Caco-2 (cell line): Measurements from ENCODE around the gene PSMA8. TPM values are rescaled to one million over a fixed set of nuclear protein-coding genes. Genes with fewer than 3 reads are reported as not detected.
"Not testable (repeated sequence)": the region's sequence is repeated elsewhere in the genome, so short reads cannot be mapped to it uniquely, and the experiment has no call there.

Source experiments
- BruUV-seq: library from RNA; stranded (reverse); fragments of 400-500 nt; replicated peaks from 2 replicates; lab custom pipeline; 2021; lab: Mats Ljungman, UMichigan
- CTCF ChIA-PET: fragments of 300-600 bp; sonication (Branson Sonifier 250); formaldehyde crosslinking; loops from one replicate; lab custom pipeline; 2022; ENCODE audit warnings: antibody characterized with exemption; lab: Charles Lee
- POLR2A ChIA-PET: fragments of 300-600 bp; sonication (Branson Sonifier 250); formaldehyde crosslinking; loops from one replicate; lab custom pipeline; 2022; ENCODE audit warnings: antibody characterized with exemption; lab: Charles Lee
- DNase-seq, 2 experiments: peaks; one replicate each; pipeline versions ENCODE4 v3.0.0 to v3.0.0-alpha.2; 2020 to 2022
- H3K27me3 ChIP-seq: replicated peaks from 2 replicates; pipeline ENCODE4 v1.6.0; 2011; ENCODE audit warnings: low read length; ENCODE audit not compliant: control insufficient read depth, insufficient read depth
- H3K36me3 ChIP-seq: 2 replicates; pipeline ENCODE4 v1.5.1; 2011; ENCODE audit warnings: low read length; ENCODE audit not compliant: control insufficient read depth, insufficient read depth
- H3K4me1 ChIP-seq: fragments of 250-450 bp; sonication (Bioruptor Pico); 2 replicates; pipeline ENCODE4 v1.5.1; 2020; ENCODE audit warnings: mild to moderate bottlenecking
- H3K4me3 ChIP-seq: 2 replicates; pipeline ENCODE4 v1.5.1; 2011; ENCODE audit warnings: low read depth, mild to moderate bottlenecking, control low read depth, low read length
- H3K9me3 ChIP-seq: fragments of 250-450 bp; sonication (Bioruptor Pico); 2 replicates; pipeline ENCODE4 v1.5.1; 2020; ENCODE audit warnings: mild to moderate bottlenecking, moderate library complexity
- H3K27ac Mint-ChIP-seq: one replicate; pipeline ENCODE4 v1.8.0; 2022; ENCODE audit warnings: mixed read lengths; ENCODE audit not compliant: unreplicated experiment
- H3K27me3 Mint-ChIP-seq: one replicate; pipeline ENCODE4 v1.8.0; 2022; ENCODE audit warnings: mixed read lengths; ENCODE audit not compliant: insufficient read depth, unreplicated experiment
- H3K36me3 Mint-ChIP-seq: one replicate; pipeline ENCODE4 v1.8.0; 2022; ENCODE audit warnings: mild to moderate bottlenecking, mixed read lengths; ENCODE audit not compliant: insufficient read depth, unreplicated experiment
- H3K4me1 Mint-ChIP-seq: one replicate; pipeline ENCODE4 v1.8.0; 2022; ENCODE audit warnings: low read depth, mixed read lengths; ENCODE audit not compliant: unreplicated experiment
- H3K4me3 Mint-ChIP-seq: one replicate; pipeline ENCODE4 v1.8.0; 2022; ENCODE audit warnings: mild to moderate bottlenecking, moderate library complexity, mixed read lengths; ENCODE audit not compliant: unreplicated experiment
- H3K9me3 Mint-ChIP-seq: one replicate; pipeline ENCODE4 v1.8.0; 2022; ENCODE audit warnings: mixed read lengths; ENCODE audit not compliant: unreplicated experiment
- CTCF ChIP-seq, 2 experiments: fragments of 200-600 bp in 1 of 2; IDR thresholded peaks; 1 replicate in 1 of 2; 2 replicates in 1 of 2; pipeline versions ENCODE4 v1.5.1 to v1.8.0; 2011 to 2022; ENCODE audit warnings: antibody characterized with exemption in 1 of 2, control low read depth in 1 of 2, inconsistent platforms in 1 of 2, low read depth in 1 of 2, low read length in 1 of 2, mild to moderate bottlenecking in 1 of 2, moderate library complexity in 1 of 2; ENCODE audit not compliant: insufficient read depth in 1 of 2, severe bottlenecking in 1 of 2, unreplicated experiment in 1 of 2
- intact Hi-C: fragments of 100-400 bp; cut with micrococcal nuclease; formaldehyde crosslinking; loops from one replicate; pipeline ENCODE4 v1.10.0; 2022; ENCODE audit not compliant: unreplicated experiment
- total RNA-seq: library from RNA; stranded (reverse); gene quantifications from 2 replicates; pipeline ENCODE4 v1.2.3, GENCODE V29; 2022

Gene PSMA8
- total RNA-seq, 1 experiment from 2014 or later = not detected

- POLR2A ChIA-PET = no interaction called here
- no TSS peak for BruUV-seq
- intact Hi-C loops = no loop called here
- Mint-ChIP-seq H3K4me3 (no peak overlapping the region), H3K9me3 (no peaks in the 10 kb centered on the region), H3K4me1 (no peaks in the 10 kb centered on the region), H3K27ac (no peak overlapping the region), H3K36me3 (no peaks in the 10 kb centered on the region), H3K27me3 (peaks cover 16% of the 10 kb centered on the region)
- DNase-seq = no peak
- no peaks in the 10 kb centered on the region for H3K4me1 ChIP-seq
- CTCF ChIA-PET = no interaction called here
- no peaks in the 10 kb centered on the region for H3K36me3 ChIP-seq
- H3K4me3 ChIP-seq = no peak overlapping the region
- no peaks in the 10 kb centered on the region for H3K27me3 ChIP-seq
- TF ChIP-seq CTCF (IDR thresholded peaks at IDR 0.05; ENCODE audit: insufficient read depth in 1 of 2, low read depth in 1 of 2, low read length in 1 of 2, severe bottlenecking in 1 of 2, unreplicated experiment in 1 of 2) = no peak
- no peaks in the 10 kb centered on the region for H3K9me3 ChIP-seq
These were observed 12.2 kb upstream of the PSMA8 start for GRCh38 chr18:26121476-26121875.

- POLR2A ChIA-PET, H3K4me1 Mint-ChIP-seq, H3K9me3 Mint-ChIP-seq, H3K36me3 ChIP-seq, H3K4me1 ChIP-seq, H3K9me3 ChIP-seq, H3K4me3 ChIP-seq, H3K36me3 Mint-ChIP-seq, intact Hi-C loops, BruUV-seq, H3K27ac Mint-ChIP-seq, DNase-seq, H3K4me3 Mint-ChIP-seq, CTCF ChIA-PET, H3K27me3 ChIP-seq: not testable (repeated sequence)
- peaks cover 16% of the 10 kb centered on the region for H3K27me3 Mint-ChIP-seq
These were observed 11.7 kb upstream of the PSMA8 start for GRCh38 chr18:26121994-26122393.

DNA sequence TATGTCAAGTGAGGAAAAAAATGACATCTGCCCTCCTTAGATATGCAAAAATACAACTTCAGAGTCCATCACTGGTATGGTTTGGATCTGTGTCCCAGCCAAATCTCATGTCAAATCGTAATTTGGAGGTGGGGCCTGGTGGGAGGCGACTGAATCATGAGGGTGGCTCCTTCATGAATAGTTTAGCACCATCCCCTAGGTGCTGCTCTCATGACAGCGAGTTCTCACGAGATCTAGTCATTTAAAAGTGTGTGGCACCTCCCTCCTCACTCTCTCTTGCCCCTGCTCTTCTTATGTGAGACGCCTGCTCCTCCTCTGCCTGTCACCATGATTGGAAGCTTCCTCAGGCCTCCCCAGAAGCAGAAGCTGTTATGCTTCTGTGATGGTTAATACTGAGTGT is 5.9 kb upstream of the PSMA8 start:
- intact Hi-C loops = no loop called here
- no peaks in the 10 kb centered on the region for H3K36me3 ChIP-seq
- no peaks in the 10 kb centered on the region for H3K36me3 Mint-ChIP-seq

DNA sequence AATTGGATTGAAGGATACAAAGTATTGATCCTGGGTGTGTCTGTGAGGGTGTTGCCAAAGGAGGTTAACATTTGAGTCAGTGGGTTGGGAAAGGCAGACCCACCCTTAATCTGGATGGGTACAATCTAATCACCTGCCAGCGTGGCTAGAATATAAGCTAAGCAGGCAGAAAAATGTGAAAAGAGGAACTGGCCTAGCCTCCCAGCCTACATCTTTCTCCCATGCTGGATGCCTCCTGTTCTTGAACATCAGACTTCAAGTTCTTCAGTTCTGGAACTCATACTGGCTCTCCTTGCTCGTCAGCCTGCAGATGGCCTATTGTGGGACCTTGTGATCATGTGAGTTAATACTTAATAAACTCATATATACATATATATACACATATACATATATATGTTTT is 5.5 kb upstream of the PSMA8 start:
- CTCF ChIA-PET, H3K27ac Mint-ChIP-seq, H3K27me3 Mint-ChIP-seq, H3K4me1 Mint-ChIP-seq, intact Hi-C loops, H3K4me3 ChIP-seq, H3K36me3 Mint-ChIP-seq, H3K36me3 ChIP-seq, DNase-seq, H3K9me3 Mint-ChIP-seq, BruUV-seq, H3K4me3 Mint-ChIP-seq, POLR2A ChIA-PET, H3K4me1 ChIP-seq, H3K27me3 ChIP-seq, H3K9me3 ChIP-seq: not testable (repeated sequence)

More for the DNA sequence above, 5.9 kb upstream of the PSMA8 start:
- no peak overlapping the region for H3K4me3 ChIP-seq
- H3K27me3 Mint-ChIP-seq = peaks cover 3% of the 10 kb centered on the region
- no peak for TF ChIP-seq CTCF (IDR thresholded peaks at IDR 0.05; ENCODE audit: insufficient read depth in 1 of 2, low read depth in 1 of 2, low read length in 1 of 2, severe bottlenecking in 1 of 2, unreplicated experiment in 1 of 2)
- CTCF ChIA-PET = no interaction called here
- no peaks in the 10 kb centered on the region for H3K4me1 ChIP-seq
- H3K4me1 Mint-ChIP-seq = no peaks in the 10 kb centered on the region
- DNase-seq = no peak
- no peaks in the 10 kb centered on the region for H3K9me3 ChIP-seq
- H3K27me3 ChIP-seq = no peaks in the 10 kb centered on the region
- no peak overlapping the region for H3K27ac Mint-ChIP-seq
- no TSS peak for BruUV-seq
- POLR2A ChIA-PET = no interaction called here
- no peaks in the 10 kb centered on the region for H3K9me3 Mint-ChIP-seq
- H3K4me3 Mint-ChIP-seq = no peak overlapping the region
